ENCODE measurements around the gene HS1BP3. TPM values are rescaled to one million over a fixed set of nuclear protein-coding genes. Genes with fewer than 3 reads are reported as not detected.
A peak's percentile ranks its signal among the peaks of the same experiment; 100 is the strongest.

Gene HS1BP3
- total and polyA plus RNA-seq, 9 of the 15 experiments (the other 6 are each of a cell fraction or from before 2014, with no cell fraction given) = 0.41 to 8.3 (median 5.9) TPM

GRCh38 chr2:20643826-20644225, 7.1 kb downstream of the HS1BP3 start:
- H3K79me2 ChIP-seq (ENCODE audit: control insufficient read depth, insufficient read depth, low read length) = no peaks in the 10 kb centered on the region
- in situ Hi-C loops (cut with MboI) = no loop called here
- H3K27me3 ChIP-seq (ENCODE audit: control insufficient read depth in 2 of 2, insufficient read depth in 2 of 2, low read length in 2 of 2) = 0 out of 5 replicates have a peak, but pooled peaks cover 0 to 6% of the 10 kb centered on the region in 2 experiments
- H3K9me3 ChIP-seq (replicated peaks; ENCODE audit: control insufficient read depth, insufficient read depth, low read depth, low read length) = no peaks in the 10 kb centered on the region
- intact Hi-C loops (cut with micrococcal nuclease) = loop anchor here (2.0 kb wide), 1 partner anchor 247 kb away; no protein-coding TSS in a partner anchor
- ChIA-PET CTCF (ENCODE audit: low intra/inter-chr PET ratio) (interaction anchor here (0.9 kb wide), 1 partner anchor 205 kb away, joined by 4 read pairs; no protein-coding TSS in a partner anchor), POLR2A (interaction anchor here (0.6 to 1.5 kb wide), 7 partner anchors 23 to 262 kb away, joined by 3 to 7 read pairs (median 3); partner anchors contain the start of gene RHOB)
- H3K4me3 ChIP-seq = no peak overlapping the region
- ATAC-seq = peak; percentile 12; the same call in 2 of the 3 replicates
- FAIRE-seq = no peak
- no peak overlapping the region for H3K4me2 ChIP-seq (ENCODE audit: insufficient read depth, low read length)
- no peaks in the 10 kb centered on the region for H3K36me3 ChIP-seq (ENCODE audit: control insufficient read depth, insufficient read depth, low read length)
- no peak overlapping the region for H3K9ac ChIP-seq (ENCODE audit: insufficient read depth in 1 of 2, low read depth in 2 of 2, low read length in 2 of 2)
- H3K27ac ChIP-seq (ENCODE audit: extremely low read depth, low read depth, low read length) = no peak overlapping the region
- DNase-seq (ENCODE audit: extremely low read depth in 1 of 4, low spot score in 3 of 4) = peak in 2 of 4 experiments; percentile 37 to 51
- WGBS (ENCODE audit: insufficient coverage, low coverage, missing lambda C conversion rate) = 7% methylated on average over 3 of the region's 3 CpGs
- H3K9me1 ChIP-seq (ENCODE audit: control insufficient read depth, insufficient read depth, low read length) = no peaks in the 10 kb centered on the region
- no peaks in the 10 kb centered on the region; the same call in 1 of the 2 replicates for H4K20me1 ChIP-seq (replicated peaks; ENCODE audit: control insufficient read depth, insufficient read depth, low read length)
- H3K4me1 ChIP-seq (replicated peaks in 1 of 2; ENCODE audit: control insufficient read depth in 2 of 2, insufficient read depth in 2 of 2, low read length in 2 of 2) = peaks cover 7 to 14% of the 10 kb centered on the region in 2 experiments; a peak in 4 of 5 replicates
- no TSS peak for BruUV-seq (replicated peaks)
- no peak overlapping the region for H2AFZ ChIP-seq (ENCODE audit: low read depth, low read length)
- TF ChIP-seq, protein P1, sequence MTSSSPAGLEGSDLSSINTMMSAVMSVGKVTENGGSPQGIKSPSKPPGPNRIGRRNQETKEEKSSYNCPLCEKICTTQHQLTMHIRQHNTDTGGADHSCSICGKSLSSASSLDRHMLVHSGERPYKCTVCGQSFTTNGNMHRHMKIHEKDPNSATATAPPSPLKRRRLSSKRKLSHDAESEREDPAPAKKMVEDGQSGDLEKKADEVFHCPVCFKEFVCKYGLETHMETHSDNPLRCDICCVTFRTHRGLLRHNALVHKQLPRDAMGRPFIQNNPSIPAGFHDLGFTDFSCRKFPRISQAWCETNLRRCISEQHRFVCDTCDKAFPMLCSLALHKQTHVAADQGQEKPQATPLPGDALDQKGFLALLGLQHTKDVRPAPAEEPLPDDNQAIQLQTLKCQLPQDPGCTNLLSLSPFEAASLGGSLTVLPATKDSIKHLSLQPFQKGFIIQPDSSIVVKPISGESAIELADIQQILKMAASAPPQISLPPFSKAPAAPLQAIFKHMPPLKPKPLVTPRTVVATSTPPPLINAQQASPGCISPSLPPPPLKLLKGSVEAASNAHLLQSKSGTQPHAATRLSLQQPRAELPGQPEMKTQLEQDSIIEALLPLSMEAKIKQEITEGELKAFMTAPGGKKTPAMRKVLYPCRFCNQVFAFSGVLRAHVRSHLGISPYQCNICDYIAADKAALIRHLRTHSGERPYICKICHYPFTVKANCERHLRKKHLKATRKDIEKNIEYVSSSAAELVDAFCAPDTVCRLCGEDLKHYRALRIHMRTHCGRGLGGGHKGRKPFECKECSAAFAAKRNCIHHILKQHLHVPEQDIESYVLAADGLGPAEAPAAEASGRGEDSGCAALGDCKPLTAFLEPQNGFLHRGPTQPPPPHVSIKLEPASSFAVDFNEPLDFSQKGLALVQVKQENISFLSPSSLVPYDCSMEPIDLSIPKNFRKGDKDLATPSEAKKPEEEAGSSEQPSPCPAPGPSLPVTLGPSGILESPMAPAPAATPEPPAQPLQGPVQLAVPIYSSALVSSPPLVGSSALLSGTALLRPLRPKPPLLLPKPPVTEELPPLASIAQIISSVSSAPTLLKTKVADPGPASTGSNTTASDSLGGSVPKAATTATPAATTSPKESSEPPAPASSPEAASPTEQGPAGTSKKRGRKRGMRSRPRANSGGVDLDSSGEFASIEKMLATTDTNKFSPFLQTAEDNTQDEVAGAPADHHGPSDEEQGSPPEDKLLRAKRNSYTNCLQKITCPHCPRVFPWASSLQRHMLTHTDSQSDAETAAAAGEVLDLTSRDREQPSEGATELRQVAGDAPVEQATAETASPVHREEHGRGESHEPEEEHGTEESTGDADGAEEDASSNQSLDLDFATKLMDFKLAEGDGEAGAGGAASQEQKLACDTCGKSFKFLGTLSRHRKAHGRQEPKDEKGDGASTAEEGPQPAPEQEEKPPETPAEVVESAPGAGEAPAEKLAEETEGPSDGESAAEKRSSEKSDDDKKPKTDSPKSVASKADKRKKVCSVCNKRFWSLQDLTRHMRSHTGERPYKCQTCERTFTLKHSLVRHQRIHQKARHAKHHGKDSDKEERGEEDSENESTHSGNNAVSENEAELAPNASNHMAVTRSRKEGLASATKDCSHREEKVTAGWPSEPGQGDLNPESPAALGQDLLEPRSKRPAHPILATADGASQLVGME (CRISPR knock-in tag; IDR thresholded peaks at IDR 0.05) = no peak
- TF ChIP-seq DDX20 (tag; IDR thresholded peaks at IDR 0.05; ENCODE audit: low read depth) (no peak), PKNOX1 (IDR thresholded peaks at IDR 0.05) (peak; percentile 18; the same call in 1 of the 2 replicates), CREM (IDR thresholded peaks at IDR 0.05; ENCODE audit: low read depth) (no peak), ZNF395 (CRISPR knock-in tag; IDR thresholded peaks at IDR 0.05) (no peak), ZNF408 (CRISPR knock-in tag; IDR thresholded peaks at IDR 0.05; ENCODE audit: low read depth) (no peak), ZBTB17 (CRISPR knock-in tag; IDR thresholded peaks at IDR 0.05) (no peak), TRIM28 (IDR thresholded peaks at IDR 0.05) (no peak), ZBTB34 (CRISPR knock-in tag; IDR thresholded peaks at IDR 0.05) (no peak), FOXP1 (CRISPR knock-in tag; IDR thresholded peaks at IDR 0.05) (no peak)
